ENCODE measurements around the gene TTBK1. TPM values are rescaled to one million over a fixed set of nuclear protein-coding genes. Genes with fewer than 3 reads are reported as not detected.

The TTBK1 gene
- total and polyA plus RNA-seq, 5 donors from 2014 or later, result 0.22 TPM; not detected in 4

DNA sequence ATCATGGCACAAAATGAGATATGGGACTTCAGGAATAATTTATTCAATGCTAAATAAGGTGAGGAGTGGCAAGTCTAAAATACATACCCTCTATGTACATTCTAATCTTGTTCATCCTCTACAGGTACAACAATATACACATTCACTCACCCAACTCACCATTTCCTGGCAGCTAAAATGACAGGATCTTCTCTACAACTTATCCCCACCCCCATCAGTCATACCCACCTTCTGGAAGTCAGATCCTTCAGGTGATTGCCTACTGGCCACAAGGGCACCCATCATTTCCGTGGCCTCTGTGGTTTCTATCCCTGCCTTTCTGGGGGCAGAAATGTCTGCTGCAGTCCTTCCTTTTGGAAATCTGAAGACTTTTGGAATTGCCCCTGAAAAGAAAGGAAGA, 88.2 kb downstream of the TTBK1 start:
- Mint-ChIP-seq H3K4me3 (no peak overlapping the region), H3K36me3 (peaks cover 25% of the 10 kb centered on the region), H3K27me3 (no peaks in the 10 kb centered on the region), H3K27ac (peak overlapping the region; percentile 56 to 81 (median 57)), H3K9me3 (no peaks in the 10 kb centered on the region), H3K4me1 (peaks cover 13 to 22% (median 18%) of the 10 kb centered on the region in 4 donors)
- peak in 1 of 3 donors; percentile 28 for DNase-seq
- H3K4me3 ChIP-seq (ENCODE audit: low read depth, low read length), result peak overlapping the region; percentile 39
- ATAC-seq (ENCODE audit: low read depth in 2 of 2), result no peak
- H3K9me3 ChIP-seq (ENCODE audit: control insufficient read depth in 2 of 2, low read length in 2 of 2), result no peaks in the 10 kb centered on the region
- H3K27me3 ChIP-seq (ENCODE audit: control insufficient read depth, insufficient read depth, low read length), result no peaks in the 10 kb centered on the region
- peaks cover 9% of the 10 kb centered on the region for H3K4me1 ChIP-seq (ENCODE audit: control insufficient read depth, insufficient read depth, low read length, poor library complexity, severe bottlenecking)
- peaks cover 3% of the 10 kb centered on the region for H3K36me3 ChIP-seq (ENCODE audit: control insufficient read depth, insufficient read depth, low read length)
- no peak overlapping the region for H3K27ac ChIP-seq (ENCODE audit: insufficient read depth, low read length, poor library complexity, severe bottlenecking)

DNA sequence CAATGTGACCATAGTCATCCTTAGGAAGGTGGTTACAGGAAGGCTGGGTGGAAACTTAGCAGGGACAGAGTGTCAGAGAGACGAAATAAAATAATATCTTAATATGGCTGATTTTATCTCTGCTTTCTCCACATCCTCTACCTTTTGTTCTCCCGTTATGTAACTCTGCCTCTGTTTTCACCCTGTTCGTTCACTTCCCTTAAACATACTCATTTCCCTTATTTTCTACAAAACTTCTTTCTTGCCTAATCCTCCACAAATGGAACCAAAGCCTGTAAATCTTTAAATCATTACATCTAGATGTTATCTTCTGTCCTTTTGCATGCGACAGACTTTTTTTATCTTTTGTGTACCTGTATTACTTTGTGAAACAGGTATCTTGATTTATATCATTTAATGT, 88.6 kb downstream of the TTBK1 start:
- peak overlapping the region in 2 of 3 donors; percentile 56 to 81 for H3K27ac Mint-ChIP-seq
- Histone ChIP-seq H3K27me3 (ENCODE audit: control insufficient read depth, insufficient read depth, low read length) (no peaks in the 10 kb centered on the region), H3K27ac (ENCODE audit: insufficient read depth, low read length, poor library complexity, severe bottlenecking) (no peak overlapping the region), H3K4me3 (ENCODE audit: low read depth, low read length) (peak overlapping the region; percentile 39), H3K36me3 (ENCODE audit: control insufficient read depth, insufficient read depth, low read length) (peaks cover 3% of the 10 kb centered on the region), H3K9me3 (ENCODE audit: control insufficient read depth in 2 of 2, low read length in 2 of 2) (no peaks in the 10 kb centered on the region), H3K4me1 (ENCODE audit: control insufficient read depth, insufficient read depth, low read length, poor library complexity, severe bottlenecking) (peaks cover 9% of the 10 kb centered on the region)
- ATAC-seq (ENCODE audit: low read depth in 2 of 2), result no peak
- DNase-seq, result no peak
- no peaks in the 10 kb centered on the region for H3K9me3 Mint-ChIP-seq
- H3K36me3 Mint-ChIP-seq, result peaks cover 27% of the 10 kb centered on the region
- H3K27me3 Mint-ChIP-seq, result no peaks in the 10 kb centered on the region
- peaks cover 13 to 22% (median 18%) of the 10 kb centered on the region in 4 donors for H3K4me1 Mint-ChIP-seq
- peak overlapping the region in 1 of 4 donors; percentile 1 for H3K4me3 Mint-ChIP-seq

DNA sequence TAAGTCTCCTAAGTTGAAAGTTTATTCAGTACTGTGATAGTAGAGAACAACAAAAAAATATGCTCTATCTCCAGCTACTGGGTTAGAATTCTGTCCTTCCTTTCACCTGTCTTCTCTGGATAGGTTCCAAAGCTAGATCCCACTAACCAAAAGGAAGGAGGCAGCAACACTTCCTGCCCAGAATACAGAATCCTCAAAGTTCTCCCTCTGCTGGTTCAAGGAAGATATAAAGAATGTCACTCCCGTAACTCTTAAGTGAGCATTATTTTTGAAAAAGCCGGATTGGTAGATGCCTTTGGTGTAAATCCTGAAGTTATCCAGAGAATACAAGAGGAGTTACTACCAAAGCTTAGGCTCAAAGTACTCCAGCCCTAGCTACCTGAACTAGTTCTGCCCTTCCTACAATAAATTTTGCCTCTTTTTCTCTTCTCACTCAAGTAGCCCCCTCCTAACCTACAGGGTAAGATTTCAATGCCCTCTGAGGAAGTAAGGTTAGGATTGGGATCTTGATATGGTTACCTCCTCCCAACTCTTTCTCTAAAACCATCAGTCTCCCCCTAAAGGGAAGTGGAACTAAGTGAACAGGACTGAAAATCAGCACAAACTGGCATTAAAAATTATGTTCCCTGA, 91.3 kb downstream of the TTBK1 start:
- Mint-ChIP-seq H3K9me3 (no peaks in the 10 kb centered on the region), H3K4me1 (peaks cover 13 to 22% (median 22%) of the 10 kb centered on the region in 4 donors), H3K36me3 (peaks cover 30% of the 10 kb centered on the region), H3K27me3 (no peaks in the 10 kb centered on the region), H3K27ac (peak overlapping the region in 1 of 3 donors; percentile 76), H3K4me3 (no peak overlapping the region)
- no peaks in the 10 kb centered on the region for H3K27me3 ChIP-seq (ENCODE audit: control insufficient read depth, insufficient read depth, low read length)
- no peak overlapping the region for H3K27ac ChIP-seq (ENCODE audit: insufficient read depth, low read length, poor library complexity, severe bottlenecking)
- DNase-seq (peak in 1 of 3 donors; percentile 18), ATAC-seq (ENCODE audit: low read depth in 2 of 2) (no peak)
- H3K4me1 ChIP-seq (ENCODE audit: control insufficient read depth, insufficient read depth, low read length, poor library complexity, severe bottlenecking), result peaks cover 9% of the 10 kb centered on the region
- H3K36me3 ChIP-seq (ENCODE audit: control insufficient read depth, insufficient read depth, low read length), result peaks cover 19% of the 10 kb centered on the region
- H3K4me3 ChIP-seq (ENCODE audit: low read depth, low read length), result no peak overlapping the region
- H3K9me3 ChIP-seq (ENCODE audit: control insufficient read depth in 2 of 2, low read length in 2 of 2), result no peaks in the 10 kb centered on the region

DNA sequence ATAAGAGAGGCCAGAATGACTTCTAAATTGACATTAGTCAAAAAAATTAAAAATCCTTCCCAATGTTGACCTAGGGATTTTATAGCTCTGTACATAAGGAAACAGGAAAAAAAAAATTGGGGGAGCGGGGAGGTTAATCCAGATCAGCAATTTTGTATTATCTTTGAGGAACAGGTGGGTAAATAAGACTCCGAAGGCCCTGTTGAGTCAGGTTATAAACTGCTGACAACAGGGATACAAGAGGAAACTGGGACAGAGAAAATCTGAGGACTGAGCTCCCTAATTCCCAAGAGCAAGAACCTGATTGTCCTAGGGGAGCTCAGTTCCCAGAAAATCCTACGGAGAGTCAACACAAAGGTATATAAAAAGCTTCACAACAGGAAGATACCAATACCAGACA, 92.2 kb downstream of the TTBK1 start:
- DNase-seq (no peak), ATAC-seq (ENCODE audit: low read depth in 2 of 2) (no peak)
- Mint-ChIP-seq H3K36me3 (peaks cover 39% of the 10 kb centered on the region), H3K9me3 (no peaks in the 10 kb centered on the region), H3K4me1 (peaks cover 13 to 27% (median 22%) of the 10 kb centered on the region in 4 donors), H3K27ac (peak overlapping the region in 1 of 3 donors; percentile 17), H3K4me3 (no peak overlapping the region), H3K27me3 (no peaks in the 10 kb centered on the region)
- Histone ChIP-seq H3K4me1 (ENCODE audit: control insufficient read depth, insufficient read depth, low read length, poor library complexity, severe bottlenecking) (peaks cover 9% of the 10 kb centered on the region), H3K9me3 (ENCODE audit: control insufficient read depth in 2 of 2, low read length in 2 of 2) (no peaks in the 10 kb centered on the region), H3K36me3 (ENCODE audit: control insufficient read depth, insufficient read depth, low read length) (peaks cover 28% of the 10 kb centered on the region), H3K4me3 (ENCODE audit: low read depth, low read length) (no peak overlapping the region), H3K27me3 (ENCODE audit: control insufficient read depth, insufficient read depth, low read length) (no peaks in the 10 kb centered on the region), H3K27ac (ENCODE audit: insufficient read depth, low read length, poor library complexity, severe bottlenecking) (no peak overlapping the region)

DNA sequence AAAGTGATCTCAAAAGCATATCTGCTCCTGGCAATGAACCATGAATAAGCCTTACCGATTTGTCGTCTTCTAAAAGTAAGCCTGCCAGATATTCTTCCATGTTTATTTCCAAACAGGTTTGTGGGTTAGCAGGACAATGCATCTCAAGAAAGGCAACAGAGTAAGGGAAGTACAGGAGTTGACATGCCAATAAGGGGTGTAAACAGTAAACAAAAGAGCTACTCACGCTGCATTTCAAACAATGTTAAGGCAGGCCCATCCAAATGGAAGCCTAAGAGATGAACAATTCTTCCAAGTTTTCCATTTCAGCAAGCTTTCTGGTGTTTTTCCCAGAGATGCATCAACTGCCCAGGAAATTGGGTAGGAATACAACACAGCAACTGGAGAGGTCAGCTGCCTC, 93.1 kb downstream of the TTBK1 start:
- no peak overlapping the region for H3K27ac ChIP-seq (ENCODE audit: insufficient read depth, low read length, poor library complexity, severe bottlenecking)
- H3K36me3 Mint-ChIP-seq, result peaks cover 43% of the 10 kb centered on the region
- DNase-seq (no peak), ATAC-seq (ENCODE audit: low read depth in 2 of 2) (no peak)
- H3K4me1 ChIP-seq (ENCODE audit: control insufficient read depth, insufficient read depth, low read length, poor library complexity, severe bottlenecking), result peaks cover 9% of the 10 kb centered on the region
- peaks cover 13 to 23% (median 17%) of the 10 kb centered on the region in 4 donors for H3K4me1 Mint-ChIP-seq
- H3K9me3 ChIP-seq (ENCODE audit: control insufficient read depth in 2 of 2, low read length in 2 of 2), result no peaks in the 10 kb centered on the region
- H3K27ac Mint-ChIP-seq, result no peak overlapping the region
- peaks cover 37% of the 10 kb centered on the region for H3K36me3 ChIP-seq (ENCODE audit: control insufficient read depth, insufficient read depth, low read length)
- H3K4me3 Mint-ChIP-seq, result no peak overlapping the region
- H3K9me3 Mint-ChIP-seq, result no peaks in the 10 kb centered on the region
- H3K4me3 ChIP-seq (ENCODE audit: low read depth, low read length), result no peak overlapping the region
- H3K27me3 ChIP-seq (ENCODE audit: control insufficient read depth, insufficient read depth, low read length), result no peaks in the 10 kb centered on the region
- H3K27me3 Mint-ChIP-seq, result no peaks in the 10 kb centered on the region

Other genes with a start within 250 kb of the TTBK1 start
- 27.6 TPM for gene MEA1, start 229.5 kb upstream of the TTBK1 start, total RNA-seq
- gene MEA1, start 229.5 kb upstream of the TTBK1 start, polyA plus RNA-seq, result 100 to 1,000 TPM in 1 of 4 donors, 10 to 100 TPM in 3; 71.5 to 121 (median 79.3) TPM
- gene KLHDC3, start 229.2 kb upstream of the TTBK1 start, total RNA-seq, result 38.6 TPM
- gene KLHDC3, start 229.2 kb upstream of the TTBK1 start, polyA plus RNA-seq, result 100 to 1,000 TPM; 119 to 130 (median 126) TPM
- 33.3 TPM for gene RRP36, start 221.9 kb upstream of the TTBK1 start, total RNA-seq
- 10 to 100 TPM; 61.9 to 82.2 (median 71.6) TPM for gene RRP36, start 221.9 kb upstream of the TTBK1 start, polyA plus RNA-seq
- gene CUL7, start 189.6 kb upstream of the TTBK1 start, total RNA-seq, result 7.7 TPM
- gene CUL7, start 189.6 kb upstream of the TTBK1 start, polyA plus RNA-seq, result 1 to 10 TPM; 2.1 to 3.5 (median 2.4) TPM
- 29.3 TPM for gene MRPL2, start 184.0 kb upstream of the TTBK1 start, total RNA-seq
- gene MRPL2, start 184.0 kb upstream of the TTBK1 start, polyA plus RNA-seq, result 10 to 100 TPM; 45.2 to 52.6 (median 48.3) TPM
- gene KLC4, start 183.8 kb upstream of the TTBK1 start, total RNA-seq, result 33.5 TPM
- 10 to 100 TPM in 3 of 4 donors, 1 to 10 TPM in 1; 9.3 to 15.5 (median 12.6) TPM for gene KLC4, start 183.8 kb upstream of the TTBK1 start, polyA plus RNA-seq
- gene PTK7, start 167.2 kb upstream of the TTBK1 start, total RNA-seq, result 2.3 TPM
- under 1 TPM in 1 of 4 donors, not detected in 3; 0.25 TPM for gene PTK7, start 167.2 kb upstream of the TTBK1 start, polyA plus RNA-seq
- gene SRF, start 72.2 kb upstream of the TTBK1 start, total RNA-seq, result 24.0 TPM
- gene SRF, start 72.2 kb upstream of the TTBK1 start, polyA plus RNA-seq, result 1 to 10 TPM; 3.3 to 5.8 (median 4.5) TPM
- 81.2 TPM for gene CUL9, start 61.3 kb upstream of the TTBK1 start, total RNA-seq
- gene CUL9, start 61.3 kb upstream of the TTBK1 start, polyA plus RNA-seq, result 10 to 100 TPM; 22.5 to 26.0 (median 23.8) TPM
- gene DNPH1, start 14.0 kb upstream of the TTBK1 start, total RNA-seq, result 36.6 TPM
- 100 to 1,000 TPM; 190 to 234 (median 206) TPM for gene DNPH1, start 14.0 kb upstream of the TTBK1 start, polyA plus RNA-seq
- not detected for gene SLC22A7, start 54.8 kb downstream of the TTBK1 start, total RNA-seq
- gene SLC22A7, start 54.8 kb downstream of the TTBK1 start, polyA plus RNA-seq, result not detected
- 3.8 TPM for gene CRIP3, start 65.3 kb downstream of the TTBK1 start, total RNA-seq
- under 1 TPM in 1 of 4 donors, not detected in 3; 0.35 TPM for gene CRIP3, start 65.3 kb downstream of the TTBK1 start, polyA plus RNA-seq
- gene ZNF318, start 126.2 kb downstream of the TTBK1 start, total RNA-seq, result 32.9 TPM
- gene ZNF318, start 126.2 kb downstream of the TTBK1 start, polyA plus RNA-seq, result 1 to 10 TPM; 4.3 to 6.3 (median 5.6) TPM
- gene ABCC10, start 184.1 kb downstream of the TTBK1 start, total RNA-seq, result 81.7 TPM
- 10 to 100 TPM; 17.9 to 23.3 (median 18.5) TPM for gene ABCC10, start 184.1 kb downstream of the TTBK1 start, polyA plus RNA-seq
- 0.76 TPM for gene DLK2, start 212.1 kb downstream of the TTBK1 start, total RNA-seq
- under 1 TPM in 3 of 4 donors, not detected in 1; 0.20 to 0.87 (median 0.70) TPM for gene DLK2, start 212.1 kb downstream of the TTBK1 start, polyA plus RNA-seq
- gene TJAP1, start 234.1 kb downstream of the TTBK1 start, total RNA-seq, result 36.3 TPM
- 1 to 10 TPM; 5.5 to 9.5 (median 6.6) TPM for gene TJAP1, start 234.1 kb downstream of the TTBK1 start, polyA plus RNA-seq